ENCODE data around the gene SYTL3.

- TF ChIP-seq POLR2AphosphoS5 (IDR thresholded peaks at IDR 0.05; ENCODE audit: low read length) (no peak), NR2F1 (conservative IDR thresholded peaks at IDR 0.05) (no peak), REST (IDR thresholded peaks at IDR 0.05; ENCODE audit: low read depth, low read length) (no peak), CTCF (IDR thresholded peaks at IDR 0.05 in 2 of 3, conservative IDR thresholded peaks at IDR 0.05 in 1 of 3; ENCODE audit: control insufficient read depth in 2 of 3, extremely low read depth in 1 of 3, insufficient read depth in 1 of 3, low read depth in 3 of 3, low read length in 3 of 3) (no peak), PKNOX1 (IDR thresholded peaks at IDR 0.05) (no peak), SIX5 (IDR thresholded peaks at IDR 0.05; ENCODE audit: low read depth, low read length, severe bottlenecking) (no peak), TAF1 (IDR thresholded peaks at IDR 0.05; ENCODE audit: borderline replicate concordance, low read depth, low read length) (no peak)
These were observed 17.9 kb upstream of the SYTL3 start for GRCh38 chr6:158631678-158632537.

Data from GM12878 (cell line).